GM12864 (cell line): ENCODE measurements around the gene RIC3.

Experiments
- DNase-seq: peaks from one replicate; pipeline ENCODE4 v3.0.0-alpha.2; 2011; ENCODE audit warnings: low read depth
- H3K4me3 ChIP-seq: 2 replicates; pipeline ENCODE4 v1.5.1; 2011; ENCODE audit warnings: mild to moderate bottlenecking, low read depth, low read length, control low read depth
- CTCF ChIP-seq: IDR thresholded peaks from 2 replicates; pipeline ENCODE4 v1.5.1; 2011; ENCODE audit warnings: low read depth, mild to moderate bottlenecking, moderate library complexity, low read length, control low read depth, inconsistent platforms; ENCODE audit errors: missing control alignments

The RIC3 gene

DNA sequence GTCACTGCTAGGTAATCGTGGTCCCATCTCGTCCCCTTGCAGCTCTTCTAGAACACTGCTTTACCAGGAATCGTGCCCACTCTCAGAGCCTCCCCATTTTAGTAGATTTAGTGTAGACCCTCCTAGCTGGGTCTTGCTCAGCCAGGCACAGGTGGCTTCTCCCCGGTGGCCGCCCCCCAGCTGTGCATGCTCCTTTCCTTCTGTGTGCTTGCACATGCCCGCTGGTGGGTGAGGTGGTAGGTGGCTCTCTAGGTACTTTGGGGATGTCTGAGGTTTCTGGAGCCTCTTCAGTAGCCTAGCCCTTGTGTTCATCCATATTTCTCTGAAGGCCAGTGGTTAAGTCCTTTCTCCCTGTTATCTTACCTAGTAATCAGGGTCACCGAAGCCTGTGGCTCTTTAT, 82.3 kb downstream of the RIC3 start:
- H3K4me3 ChIP-seq = no peak overlapping the region
- DNase-seq = no peak
- TF ChIP-seq CTCF = no peak

GRCh38 chr11:8086001-8086479, 82.8 kb downstream of the RIC3 start:
- DNase-seq = no peak
- H3K4me3 ChIP-seq = no peak overlapping the region
- TF ChIP-seq CTCF = no peak

- no peak overlapping the region for H3K4me3 ChIP-seq
- TF ChIP-seq CTCF = no peak
- DNase-seq = no peak
These were observed 83.7 kb downstream of the RIC3 start for GRCh38 chr11:8085011-8085645.

- no peak for DNase-seq
- no peak for TF ChIP-seq CTCF
- no peak overlapping the region for H3K4me3 ChIP-seq
These were observed 84.5 kb downstream of the RIC3 start for GRCh38 chr11:8084352-8084751.

DNA sequence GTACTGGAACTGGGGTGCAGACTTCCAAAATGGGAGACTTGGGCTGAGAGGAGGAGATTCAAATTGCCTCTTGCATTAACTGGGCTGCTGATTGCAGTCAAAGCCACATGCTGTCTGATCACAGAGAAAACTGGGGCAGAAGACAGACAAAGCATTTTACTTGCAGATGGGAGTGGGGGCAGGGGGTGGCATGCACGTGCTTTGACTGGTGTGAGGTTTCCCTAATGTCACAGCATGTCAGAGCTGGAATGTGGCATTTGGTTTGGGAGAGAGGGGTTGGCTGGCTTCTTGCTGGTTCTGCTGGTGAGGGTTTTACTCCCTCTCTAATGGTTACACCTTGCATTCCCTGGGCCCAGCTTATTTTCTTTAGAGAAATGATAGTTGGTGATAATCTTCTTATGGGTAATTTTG, 84.9 kb downstream of the RIC3 start:
- H3K4me3 ChIP-seq = no peak overlapping the region
- no peak for DNase-seq
- no peak for TF ChIP-seq CTCF

- H3K4me3 ChIP-seq = no peak overlapping the region
- TF ChIP-seq CTCF = no peak
- no peak for DNase-seq
These were observed 85.8 kb downstream of the RIC3 start for GRCh38 chr11:8083088-8083395.

GRCh38 chr11:8082391-8083087, 86.3 kb downstream of the RIC3 start:
- no peak for TF ChIP-seq CTCF
- H3K4me3 ChIP-seq = no peak overlapping the region
- no peak for DNase-seq
